ENCODE data around the gene ATP2B3.

The ATP2B3 gene

GRCh38 chrX:153488231-153488914 is 29.1 kb upstream of the ATP2B3 start:
- DNase-seq: peak; percentile 78

- DNase-seq: no peak
These were observed 27.1 kb upstream of the ATP2B3 start for GRCh38 chrX:153490217-153490930.

DNA sequence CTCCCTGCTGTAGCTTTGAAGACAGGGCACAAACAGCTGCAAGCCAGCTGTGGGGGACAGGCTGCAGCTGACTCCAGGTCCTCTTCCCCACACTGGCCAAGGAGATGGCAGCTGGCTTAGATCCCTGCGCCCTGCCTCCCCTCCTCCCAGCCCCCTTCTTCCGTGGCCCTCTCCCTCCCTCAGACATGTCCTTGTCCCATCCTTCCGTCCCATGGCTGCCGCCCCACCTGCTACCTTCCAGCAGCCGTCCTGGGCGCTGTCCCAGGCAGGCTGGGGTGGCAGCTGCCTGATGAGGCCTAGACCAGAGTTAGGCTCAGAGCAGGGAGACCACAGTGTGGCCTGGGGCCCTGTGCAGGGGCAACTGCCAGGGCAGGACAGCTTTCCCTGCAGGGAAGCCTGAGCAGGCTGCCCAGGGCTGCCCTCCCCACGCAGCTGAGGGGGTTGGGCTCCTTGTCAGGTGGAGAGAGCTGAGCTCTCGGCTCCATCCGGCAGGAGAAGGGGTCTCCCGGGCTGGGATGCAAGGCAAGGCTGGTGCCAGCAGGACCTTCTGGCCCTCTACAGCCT is 26.0 kb upstream of the ATP2B3 start:
- DNase-seq: no peak

DNA sequence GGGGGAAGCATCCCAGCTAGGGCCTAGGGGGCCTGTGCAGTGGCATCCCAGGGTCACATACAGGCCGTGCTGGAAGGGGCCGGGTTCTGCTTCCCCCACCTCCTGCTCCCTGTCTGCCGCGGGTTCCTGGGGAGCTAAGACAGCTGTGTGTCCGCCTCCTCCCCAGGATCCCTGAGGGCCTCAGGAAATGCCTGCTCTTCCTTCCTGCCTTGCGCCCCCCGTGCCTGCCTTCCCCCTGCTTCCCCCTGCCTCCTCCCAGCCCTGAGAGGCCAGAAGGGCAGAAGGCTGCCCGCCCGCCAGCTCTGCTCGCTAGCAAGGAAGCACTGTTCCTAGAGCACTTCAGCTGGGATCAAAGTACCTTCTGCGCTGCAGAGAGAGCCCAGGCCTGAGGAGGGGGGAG is 25.5 kb upstream of the ATP2B3 start:
- no peak for DNase-seq

GRCh38 chrX:153492543-153492942 is 24.9 kb upstream of the ATP2B3 start:
- no peak for DNase-seq

DNA sequence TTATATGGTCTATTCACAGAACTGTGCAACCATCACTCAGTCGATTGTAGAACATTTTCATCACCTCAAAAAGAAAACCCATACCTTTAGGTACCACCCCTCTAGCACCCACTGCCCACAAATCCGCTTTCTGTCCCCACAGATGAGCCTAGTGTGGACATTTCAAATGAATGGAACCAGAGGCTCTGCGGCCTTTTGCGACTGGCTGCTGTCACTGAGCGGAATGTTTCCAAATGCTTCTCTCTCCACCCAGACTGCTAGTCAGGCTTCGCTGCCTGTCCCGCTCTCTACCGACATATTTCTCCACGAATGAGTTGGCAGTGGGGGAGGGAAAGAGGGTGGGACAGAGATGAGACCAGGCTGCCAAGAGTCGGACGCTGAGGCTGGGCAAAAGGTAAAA is 24.4 kb upstream of the ATP2B3 start:
- no peak for DNase-seq

- peak; percentile 30 for DNase-seq
These were observed 23.4 kb upstream of the ATP2B3 start for GRCh38 chrX:153494061-153494460.

GRCh38 chrX:153494541-153495361 is 22.7 kb upstream of the ATP2B3 start, which contains the start of gene BGN:
Gene BGN, plus strand, starts transcription at chrX:153494980. Its CDS starts 9,652 bp downstream, at chrX:153504632.
- peak; percentile 75 for DNase-seq

DNA sequence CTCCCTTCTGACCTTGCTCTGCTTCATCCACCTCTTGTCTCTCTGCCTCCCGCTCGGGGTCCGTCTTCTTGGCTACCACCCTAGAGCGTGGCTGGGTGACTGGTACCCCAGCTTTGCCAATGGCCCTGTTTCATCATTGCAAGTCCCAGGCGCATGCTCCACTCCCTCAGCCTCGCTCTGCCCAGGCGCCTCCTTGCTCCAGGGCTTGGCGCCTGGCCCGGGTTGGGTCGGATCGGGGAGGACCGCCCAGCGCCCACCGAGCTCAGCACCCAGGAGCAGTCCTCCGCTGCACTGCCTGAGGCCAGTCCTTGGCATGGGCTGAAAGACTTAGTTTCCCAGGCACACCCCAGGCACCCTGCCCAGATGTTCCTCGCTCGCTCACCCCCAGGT is 22.1 kb upstream of the ATP2B3 start:
- DNase-seq: peak; percentile 37

DNA sequence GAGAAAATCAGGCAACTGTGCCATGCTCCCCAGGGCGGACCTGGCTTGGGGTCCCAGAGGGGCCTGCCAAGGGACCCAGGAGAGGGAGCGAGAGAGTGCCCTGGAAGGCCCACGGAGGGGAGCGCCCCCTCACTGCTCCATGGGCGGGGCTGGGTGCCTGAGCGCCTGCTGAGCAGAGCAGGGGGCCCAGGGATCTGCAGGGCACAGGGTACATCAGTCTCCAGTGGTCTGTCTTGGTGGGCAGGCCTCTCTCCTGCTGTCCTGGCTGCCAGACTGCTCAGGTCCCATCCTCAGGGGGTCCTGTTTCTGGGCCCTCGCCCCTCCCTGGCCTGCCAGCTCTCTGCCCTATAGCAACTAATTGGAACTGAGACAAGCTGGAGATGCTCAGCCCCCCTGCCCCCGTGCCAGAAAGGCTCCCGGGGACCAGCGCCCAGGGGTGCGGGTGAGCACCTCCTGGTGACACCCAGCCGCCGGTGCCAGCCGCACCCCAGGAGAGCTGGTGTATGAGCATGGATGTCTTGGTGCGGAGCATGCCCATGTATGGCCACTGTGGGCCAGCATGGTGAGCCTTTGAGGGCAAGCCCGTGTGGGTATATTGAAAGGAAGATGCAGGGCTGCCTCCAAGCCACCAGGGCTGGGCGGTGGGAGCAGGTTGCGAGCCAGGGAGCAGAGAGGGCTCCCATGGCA is 21.4 kb upstream of the ATP2B3 start:
- DNase-seq: no peak

GRCh38 chrX:153496590-153496959 is 20.9 kb upstream of the ATP2B3 start:
- DNase-seq: peak; percentile 39

GRCh38 chrX:153498453-153498852 is 19.0 kb upstream of the ATP2B3 start:
- no peak for DNase-seq

GRCh38 chrX:153499341-153499740 is 18.1 kb upstream of the ATP2B3 start:
- no peak for DNase-seq

- no peak for DNase-seq
These were observed 17.6 kb upstream of the ATP2B3 start for GRCh38 chrX:153499876-153500275.

DNA sequence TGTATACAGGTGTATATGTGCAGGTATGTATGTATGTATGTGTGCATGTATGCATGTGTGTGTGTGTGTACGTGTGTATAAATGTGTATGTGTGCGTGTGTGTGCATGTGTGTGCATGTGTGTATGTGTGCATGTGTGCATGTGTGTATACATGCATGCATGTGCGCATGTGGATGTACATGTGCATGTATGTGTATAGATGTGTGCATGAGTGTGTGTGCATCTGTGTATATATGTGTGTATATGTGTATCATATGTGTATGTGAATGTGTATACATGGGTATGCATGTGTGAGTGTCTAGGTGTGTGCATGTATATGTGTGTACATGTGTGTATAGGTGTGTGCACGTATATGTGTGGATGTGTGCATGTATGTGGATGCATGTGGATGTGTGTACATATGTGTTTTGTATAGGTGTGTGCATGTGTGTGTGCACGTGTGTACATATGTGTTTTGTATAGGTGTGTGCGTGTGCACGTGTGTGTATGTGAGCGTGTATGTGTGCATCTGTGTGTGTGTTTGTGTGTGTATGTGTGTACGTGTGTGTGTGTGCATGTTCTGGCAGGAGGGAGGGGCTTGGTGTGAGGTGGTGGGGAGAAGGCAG is 16.7 kb upstream of the ATP2B3 start:
- no peak for DNase-seq

- DNase-seq: no peak
These were observed 15.9 kb upstream of the ATP2B3 start for GRCh38 chrX:153501530-153501929.

DNA sequence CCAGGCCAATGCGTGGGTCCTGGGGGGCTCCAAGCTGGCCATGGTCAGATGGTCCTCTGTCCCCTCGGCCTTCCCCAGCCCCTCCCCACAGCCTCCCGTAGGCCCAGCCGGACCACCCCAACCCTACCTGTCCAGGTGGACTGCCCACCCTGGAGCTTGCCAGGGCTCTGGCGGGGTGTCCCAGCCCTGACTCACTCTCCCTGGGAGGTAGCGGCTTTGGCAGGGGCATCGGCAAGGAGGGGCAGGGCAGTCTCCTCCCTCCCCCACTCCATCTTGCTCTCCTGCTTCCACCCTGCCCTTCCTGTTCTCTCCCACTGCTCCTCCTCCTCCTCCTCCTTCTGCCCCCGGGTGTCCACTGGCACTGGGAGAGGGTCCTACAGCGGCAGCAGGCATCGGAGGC is 15.3 kb upstream of the ATP2B3 start:
- no peak for DNase-seq

DNA sequence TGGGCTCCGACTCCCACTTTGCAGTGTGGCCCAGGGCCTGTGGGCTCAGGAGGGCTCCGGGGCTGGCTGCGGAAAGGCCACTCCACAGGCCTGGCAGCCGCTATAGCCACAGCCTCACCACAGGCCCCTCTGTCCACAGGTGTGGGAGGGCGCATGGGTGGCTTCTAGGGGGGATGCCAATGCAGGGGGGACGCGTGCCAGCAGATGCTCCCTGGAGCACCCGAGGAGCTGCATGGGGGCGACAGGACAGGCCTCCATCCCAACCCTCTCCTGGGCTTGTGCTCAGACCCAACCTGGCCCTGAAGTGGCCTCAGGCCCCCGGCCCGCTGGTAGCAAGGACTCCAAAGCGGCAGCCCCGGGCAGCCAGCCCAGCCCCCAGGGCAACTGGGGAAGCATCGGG is 14.6 kb upstream of the ATP2B3 start:
- DNase-seq: no peak

GRCh38 chrX:153504445-153505016 is 12.9 kb upstream of the ATP2B3 start:
- no peak for DNase-seq

- no peak for DNase-seq
These were observed 12.1 kb upstream of the ATP2B3 start for GRCh38 chrX:153505361-153505760.

GRCh38 chrX:153507484-153508178 is 9.8 kb upstream of the ATP2B3 start:
- DNase-seq: peak; percentile 56
